GM12878 (cell line): ENCODE results near the gene RAE1. TPM values are rescaled to one million over a fixed set of nuclear protein-coding genes. Genes with fewer than 3 reads are reported as not detected.

Experiments used
- ATAC-seq: fragments of 200-7000 bp; cut with Tn5 transposase; 3 replicates; pipeline ENCODE4 v1.9.1; 2020; ENCODE audit warnings: mild to moderate bottlenecking, moderate library complexity
- BruUV-seq: library from RNA; stranded (reverse); fragments of 400-500 nt; replicated peaks from 2 replicates; lab custom pipeline; 2021; lab: Mats Ljungman, UMichigan
- CTCF ChIA-PET: fragments of 300-600 bp; sonication (Branson Sonifier 250); formaldehyde crosslinking; extraction: SDS; loops from one replicate; lab custom pipeline; 2021; ENCODE audit warnings: inconsistent platforms; lab: Yijun Ruan, JAX
- POLR2A ChIA-PET: fragments of 350-600 bp; formaldehyde crosslinking; extraction: SDS; loops from one replicate; lab custom pipeline; 2021; ENCODE audit warnings: inconsistent platforms; lab: Charles Lee
- RAD21 ChIA-PET: fragments of 300-600 bp; sonication (Branson Sonifier 250); formaldehyde crosslinking; loops from one replicate; lab custom pipeline; 2023; ENCODE audit warnings: antibody characterized with exemption; ENCODE audit not compliant: unreplicated experiment; lab: Charles Lee
- SMC1A ChIA-PET: fragments of 300-600 bp; sonication (Branson Sonifier 250); formaldehyde crosslinking; loops from one replicate; lab custom pipeline; 2023; ENCODE audit not compliant: unreplicated experiment, uncharacterized antibody; lab: Charles Lee
- DNase-seq: peaks from one replicate; pipeline ENCODE4 v3.0.0-alpha.2; 2011; ENCODE audit warnings: low read depth, low spot score
- FAIRE-seq: peaks from 3 replicates; lab custom pipeline; 2011; peaks lifted over from hg19 to GRCh38; lab: Jason Lieb, UNC
- H2AFZ ChIP-seq: 2 replicates; pipeline ENCODE4 v1.6.0; 2011; ENCODE audit warnings: low read depth, low read length, control low read depth; ENCODE audit not compliant: control insufficient read depth
- H3K27ac ChIP-seq: 2 replicates; pipeline ENCODE4 v1.5.1; 2011; ENCODE audit warnings: control low read depth; ENCODE audit not compliant: control insufficient read depth, insufficient read depth
- H3K27me3 ChIP-seq, 2 experiments: replicated peaks in 1 of 2; 2 replicates each; pipeline versions ENCODE4 v1.6.0 to v1.6.1; 2011; ENCODE audit warnings: low read length in 1 of 2; ENCODE audit not compliant: control insufficient read depth in 2 of 2, insufficient read depth in 2 of 2
- H3K36me3 ChIP-seq, 2 experiments: 2 replicates each; pipeline ENCODE4 v1.5.1; 2011; ENCODE audit warnings: low read length in 1 of 2; ENCODE audit not compliant: control insufficient read depth in 2 of 2, insufficient read depth in 2 of 2
- H3K4me1 ChIP-seq: 2 replicates; pipeline ENCODE4 v1.6.1; 2011; ENCODE audit warnings: mild to moderate bottlenecking, low read length, moderate library complexity, mixed read lengths; ENCODE audit not compliant: control insufficient read depth, insufficient read depth
- H3K4me2 ChIP-seq: 2 replicates; pipeline ENCODE4 v1.6.0; 2011; ENCODE audit warnings: control low read depth; ENCODE audit not compliant: control insufficient read depth, insufficient read depth
- H3K4me3 ChIP-seq: fragments of 200-600 bp; sonication (generic); 2 replicates; pipeline ENCODE4 v1.5.1; 2016
- H3K79me2 ChIP-seq: 2 replicates; pipeline ENCODE4 v1.6.0; 2011; ENCODE audit warnings: low read length; ENCODE audit not compliant: control insufficient read depth, insufficient read depth
- H3K9ac ChIP-seq: 2 replicates; pipeline ENCODE4 v1.8.0; 2011; ENCODE audit warnings: low read length, control low read depth, mixed read lengths; ENCODE audit not compliant: control insufficient read depth, insufficient read depth
- H3K9me3 ChIP-seq: replicated peaks from 3 replicates; pipeline ENCODE4 v1.5.1; 2011; ENCODE audit warnings: mild to moderate bottlenecking, low read length; ENCODE audit not compliant: control insufficient read depth, insufficient read depth
- H4K20me1 ChIP-seq: 2 replicates; pipeline ENCODE4 v1.6.0; 2011; ENCODE audit not compliant: control insufficient read depth, insufficient read depth
- BCLAF1 ChIP-seq: fragments of 450-650 bp; IDR thresholded peaks from 2 replicates; pipeline ENCODE4 v1.6.1; 2017; ENCODE audit warnings: antibody characterized with exemption, mild to moderate bottlenecking, moderate library complexity
- ETV6 ChIP-seq, 2 experiments: fragments of 450-650 bp in 1 of 2; IDR thresholded peaks in 1 of 2; conservative IDR thresholded peaks in 1 of 2; 2 replicates each; pipeline ENCODE4 v1.6.1; 2014; ENCODE audit warnings: antibody characterized with exemption in 1 of 2, borderline replicate concordance in 1 of 2, low read depth in 1 of 2, mild to moderate bottlenecking in 1 of 2, moderate library complexity in 1 of 2
- NKRF ChIP-seq: fragments of 450-650 bp; conservative IDR thresholded peaks from 2 replicates; pipeline ENCODE4 v1.6.1; 2017; ENCODE audit warnings: mild to moderate bottlenecking, moderate library complexity
- WRNIP1 ChIP-seq: IDR thresholded peaks from 2 replicates; pipeline ENCODE4 v1.6.1; 2011; ENCODE audit warnings: low read depth, low read length, improper control_type of control experiment, borderline replicate concordance
- ZNF24 ChIP-seq: fragments of 450-650 bp; IDR thresholded peaks from 2 replicates; pipeline ENCODE4 v1.6.1; 2017; ENCODE audit warnings: antibody characterized with exemption, mild to moderate bottlenecking
- WGBS: methylation state at CpG from one replicate; pipeline ENCODE4 v1.1.6; 2016; ENCODE audit warnings: low lambda C conversion rate; ENCODE audit not compliant: insufficient replicate concordance, insufficient coverage; ENCODE audit errors: missing lambda C conversion rate; 5-methylcytosine and 5-hydroxymethylcytosine counted together
- in situ Hi-C: fragments of 300-500 bp; cut with MboI; formaldehyde crosslinking; loops from 9 replicates; pipeline ENCODE4 v1.14.3; 2018; ENCODE audit warnings: mixed read lengths
- intact Hi-C: fragments of 100-400 bp; cut with micrococcal nuclease; formaldehyde crosslinking; loops from one replicate; pipeline ENCODE4 v1.14.2; 2022; ENCODE audit not compliant: unreplicated experiment
- polyA plus RNA-seq, 11 experiments: library from polyadenylated mRNA; depleted of rRNA in 4 of 11; unstranded in 6 of 11; stranded (reverse) in 5 of 11; fragments of >200 nt; fragmentation: Nextera tagmentation in 4 of 11; fragmentation: Illumina TruSeq in 1 of 11; extraction: Ambion mirVana in 4 of 11; extraction: Trizol in 1 of 11; gene quantifications; 1 replicate in 1 of 11; 2 replicates in 10 of 11; pipeline versions ENCODE4 v1.2.1 to v1.2.3, GENCODE V29; 2011 to 2016; ENCODE audit warnings: inconsistent platforms in 2 of 11, missing spikeins in 2 of 11, low read depth in 1 of 11
- total RNA-seq, 4 experiments: library from RNA; depleted of rRNA in 3 of 4; stranded (reverse); fragments of >200 nt in 3 of 4; fragmentation: Illumina TruSeq in 1 of 4; extraction: Trizol in 1 of 4; gene quantifications; 2 replicates each; pipeline versions ENCODE4 v1.2.1 to v1.2.3, GENCODE V29; 2013 to 2021
- TF ChIP-seq, protein P1 (sequence below): fragments of 450-650 bp; formaldehyde crosslinking; IDR thresholded peaks from 2 replicates; pipeline ENCODE4 v1.5.0; 2022; ENCODE audit warnings: mild to moderate bottlenecking, missing genetic modification characterization
- TF ChIP-seq, protein P2 (sequence below): IDR thresholded peaks from 2 replicates; pipeline ENCODE4 v1.6.1; 2012; ENCODE audit warnings: low read depth, low read length, improper control_type of control experiment
- TF ChIP-seq, protein P3 (sequence below): IDR thresholded peaks from 2 replicates; pipeline ENCODE4 v1.6.1; 2011; ENCODE audit warnings: borderline replicate concordance, low read depth, mild to moderate bottlenecking, moderate library complexity, mixed read lengths, low read length; ENCODE audit not compliant: insufficient read depth; ENCODE audit errors: extremely low read length

The RAE1 gene
- total and polyA plus RNA-seq, 10 of the 15 experiments (the other 5 are each of a cell fraction or from before 2014, with no cell fraction given): 28.7 to 107 (median 49.3) TPM

DNA sequence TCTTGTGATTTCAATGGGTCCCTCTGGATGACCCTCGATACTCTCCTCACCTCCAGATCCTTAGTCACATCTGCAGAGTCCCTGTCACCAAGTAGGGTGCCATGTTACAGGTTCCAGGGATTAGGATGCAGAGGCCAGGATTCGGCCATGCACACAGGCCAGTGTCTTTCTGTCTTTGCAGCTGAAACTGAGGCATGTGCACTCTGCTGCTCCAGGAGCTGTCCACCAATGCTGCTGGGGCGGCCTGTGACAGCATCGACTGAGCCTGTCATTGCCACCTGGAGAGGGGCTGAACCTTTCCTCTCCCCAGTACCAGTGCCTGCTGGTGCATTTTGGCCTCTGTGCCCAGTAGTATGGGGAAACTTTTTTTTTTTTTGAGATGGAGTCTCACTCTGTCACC lies 35.7 kb downstream of the RAE1 start (continued):
- TF ChIP-seq, protein P1, sequence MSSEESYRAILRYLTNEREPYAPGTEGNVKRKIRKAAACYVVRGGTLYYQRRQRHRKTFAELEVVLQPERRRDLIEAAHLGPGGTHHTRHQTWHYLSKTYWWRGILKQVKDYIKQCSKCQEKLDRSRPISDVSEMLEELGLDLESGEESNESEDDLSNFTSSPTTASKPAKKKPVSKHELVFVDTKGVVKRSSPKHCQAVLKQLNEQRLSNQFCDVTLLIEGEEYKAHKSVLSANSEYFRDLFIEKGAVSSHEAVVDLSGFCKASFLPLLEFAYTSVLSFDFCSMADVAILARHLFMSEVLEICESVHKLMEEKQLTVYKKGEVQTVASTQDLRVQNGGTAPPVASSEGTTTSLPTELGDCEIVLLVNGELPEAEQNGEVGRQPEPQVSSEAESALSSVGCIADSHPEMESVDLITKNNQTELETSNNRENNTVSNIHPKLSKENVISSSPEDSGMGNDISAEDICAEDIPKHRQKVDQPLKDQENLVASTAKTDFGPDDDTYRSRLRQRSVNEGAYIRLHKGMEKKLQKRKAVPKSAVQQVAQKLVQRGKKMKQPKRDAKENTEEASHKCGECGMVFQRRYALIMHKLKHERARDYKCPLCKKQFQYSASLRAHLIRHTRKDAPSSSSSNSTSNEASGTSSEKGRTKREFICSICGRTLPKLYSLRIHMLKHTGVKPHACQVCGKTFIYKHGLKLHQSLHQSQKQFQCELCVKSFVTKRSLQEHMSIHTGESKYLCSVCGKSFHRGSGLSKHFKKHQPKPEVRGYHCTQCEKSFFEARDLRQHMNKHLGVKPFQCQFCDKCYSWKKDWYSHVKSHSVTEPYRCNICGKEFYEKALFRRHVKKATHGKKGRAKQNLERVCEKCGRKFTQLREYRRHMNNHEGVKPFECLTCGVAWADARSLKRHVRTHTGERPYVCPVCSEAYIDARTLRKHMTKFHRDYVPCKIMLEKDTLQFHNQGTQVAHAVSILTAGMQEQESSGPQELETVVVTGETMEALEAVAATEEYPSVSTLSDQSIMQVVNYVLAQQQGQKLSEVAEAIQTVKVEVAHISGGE: no peak
- TF ChIP-seq, protein P2, sequence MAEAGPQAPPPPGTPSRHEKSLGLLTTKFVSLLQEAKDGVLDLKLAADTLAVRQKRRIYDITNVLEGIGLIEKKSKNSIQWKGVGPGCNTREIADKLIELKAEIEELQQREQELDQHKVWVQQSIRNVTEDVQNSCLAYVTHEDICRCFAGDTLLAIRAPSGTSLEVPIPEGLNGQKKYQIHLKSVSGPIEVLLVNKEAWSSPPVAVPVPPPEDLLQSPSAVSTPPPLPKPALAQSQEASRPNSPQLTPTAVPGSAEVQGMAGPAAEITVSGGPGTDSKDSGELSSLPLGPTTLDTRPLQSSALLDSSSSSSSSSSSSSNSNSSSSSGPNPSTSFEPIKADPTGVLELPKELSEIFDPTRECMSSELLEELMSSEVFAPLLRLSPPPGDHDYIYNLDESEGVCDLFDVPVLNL: no peak
- TF ChIP-seq, protein P3, sequence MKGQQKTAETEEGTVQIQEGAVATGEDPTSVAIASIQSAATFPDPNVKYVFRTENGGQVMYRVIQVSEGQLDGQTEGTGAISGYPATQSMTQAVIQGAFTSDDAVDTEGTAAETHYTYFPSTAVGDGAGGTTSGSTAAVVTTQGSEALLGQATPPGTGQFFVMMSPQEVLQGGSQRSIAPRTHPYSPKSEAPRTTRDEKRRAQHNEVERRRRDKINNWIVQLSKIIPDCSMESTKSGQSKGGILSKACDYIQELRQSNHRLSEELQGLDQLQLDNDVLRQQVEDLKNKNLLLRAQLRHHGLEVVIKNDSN: no peak
- TF ChIP-seq ETV6 (conservative IDR thresholded peaks at IDR 0.05 in 1 of 2, IDR thresholded peaks at IDR 0.05 in 1 of 2; ENCODE audit: borderline replicate concordance in 1 of 2, low read depth in 1 of 2): no peak

GRCh38 chr20:57387463-57387862 lies 36.4 kb downstream of the RAE1 start:
- no peak for DNase-seq
- in situ Hi-C loops: loop anchor here (5.0 to 25.0 kb wide), 3 partner anchors 205 to 1275 kb away; partner anchors contain the start of gene STX16
- peaks cover 0 to 2% of the 10 kb centered on the region in 2 experiments; a peak in 1 of 4 replicates for H3K36me3 ChIP-seq
- BruUV-seq: no TSS peak
- H3K4me2 ChIP-seq: no peak overlapping the region
- H3K9me3 ChIP-seq: no peaks in the 10 kb centered on the region
- H3K79me2 ChIP-seq: peaks cover 10% of the 10 kb centered on the region
- no peaks in the 10 kb centered on the region for H3K27me3 ChIP-seq
- RAD21 ChIA-PET: interaction anchor here (0.6 to 5.0 kb wide), 3 partner anchors 97 to 111 kb away, joined by 3 to 20 read pairs (median 3); no protein-coding TSS in a partner anchor
- POLR2A ChIA-PET: interaction anchor here (4.2 kb wide), 1 partner anchor 13 kb away, joined by 58 read pairs; no protein-coding TSS in a partner anchor
- H3K27ac ChIP-seq: no peak overlapping the region
- SMC1A ChIA-PET: interaction anchor here (3.7 kb wide), 1 partner anchor 111 kb away, joined by 15 read pairs; no protein-coding TSS in a partner anchor
- TF ChIP-seq WRNIP1: no peak
- TF ChIP-seq BCLAF1: no peak
- no peak for TF ChIP-seq ZNF24
- TF ChIP-seq NKRF: no peak
- TF ChIP-seq, all 136 proteins: peak for 0
- H3K4me1 ChIP-seq: peaks cover 18% of the 10 kb centered on the region
- no peaks in the 10 kb centered on the region for H4K20me1 ChIP-seq
- no peak overlapping the region for H2AFZ ChIP-seq
- no peak overlapping the region for H3K4me3 ChIP-seq
- no peak overlapping the region for H3K9ac ChIP-seq
- CTCF ChIA-PET: interaction anchor here (0.8 to 3.8 kb wide), 3 partner anchors 11 to 111 kb away, joined by 3 to 25 read pairs (median 7); no protein-coding TSS in a partner anchor
- over 99% methylated on average over 7 of the region's 8 CpGs for WGBS
- intact Hi-C loops: no loop called here
- ATAC-seq: no peak
- FAIRE-seq: no peak
